ENCODE results near the gene PPP1R18. TPM values are rescaled to one million over a fixed set of nuclear protein-coding genes. Genes with fewer than 3 reads are reported as not detected.

PPP1R18 gene
- total RNA-seq, 1 experiment from 2014 or later: 66.9 TPM

DNA sequence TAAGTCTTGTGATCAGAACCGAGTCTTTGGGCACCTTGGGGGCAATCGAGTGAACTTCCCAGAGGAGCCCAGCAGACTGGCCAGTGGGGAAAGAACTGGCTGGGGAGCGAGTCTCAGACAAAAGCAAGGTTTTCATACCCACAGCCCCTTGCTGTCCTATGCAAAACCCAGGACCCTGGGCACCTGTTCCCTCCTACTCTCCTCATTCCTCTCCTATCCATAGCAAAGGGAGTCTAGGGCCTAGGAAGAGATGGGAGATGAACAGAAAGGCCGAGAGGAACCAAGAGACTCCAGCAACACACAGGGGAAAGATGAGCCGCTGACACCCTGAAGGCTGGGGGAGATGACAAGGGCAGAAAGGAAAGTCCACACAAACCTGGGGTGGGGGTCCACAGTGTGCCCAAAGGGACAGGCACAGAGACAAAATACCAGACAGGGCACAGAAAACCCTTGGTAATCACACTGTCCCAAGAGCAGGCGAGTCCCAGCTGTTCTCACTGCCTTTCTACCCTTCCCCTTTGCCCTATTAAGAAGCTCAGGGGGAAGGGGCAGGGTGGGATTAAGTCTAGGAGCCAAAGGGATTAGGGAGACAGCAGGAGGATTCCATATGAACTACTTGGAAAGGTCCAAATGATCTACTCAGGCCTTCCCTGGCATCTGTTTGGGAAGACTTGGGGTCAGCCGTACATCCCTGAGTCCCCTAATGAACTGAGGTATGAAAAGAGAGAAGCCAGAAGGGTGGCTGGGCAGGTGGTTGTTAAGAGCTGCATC, 6.5 kb downstream of the PPP1R18 start:
- no TSS peak for BruUV-seq (replicated peaks)
- no peak for DNase-seq (ENCODE audit: unreplicated experiment)
- no peak overlapping the region for H3K27ac Mint-ChIP-seq (ENCODE audit: low read depth, unreplicated experiment)
- CTCF ChIA-PET: interaction anchor here (0.7 to 17.5 kb wide), 7 partner anchors 9 to 407 kb away, joined by 3 to 537 read pairs (median 4); partner anchors contain the start of genes MDC1 and TUBB
- peaks cover 75% of the 10 kb centered on the region for H3K36me3 Mint-ChIP-seq (ENCODE audit: insufficient read depth, unreplicated experiment)
- H3K27me3 Mint-ChIP-seq (ENCODE audit: insufficient read depth, unreplicated experiment): no peaks in the 10 kb centered on the region
- intact Hi-C loops (cut with micrococcal nuclease): loop anchor here (1.0 kb wide), 2 partner anchors 42 to 390 kb away; no protein-coding TSS in a partner anchor
- POLR2A ChIA-PET: interaction anchor here (0.5 to 9.1 kb wide), 8 partner anchors 8 to 204 kb away, joined by 3 to 251 read pairs (median 6); partner anchors contain the start of genes DDR1, MDC1 and TUBB
- peak overlapping the region; percentile 41 for H3K4me3 Mint-ChIP-seq (ENCODE audit: unreplicated experiment)
- peaks cover 34% of the 10 kb centered on the region for H3K4me1 Mint-ChIP-seq (ENCODE audit: insufficient read depth, unreplicated experiment)
- TF ChIP-seq, protein P1, sequence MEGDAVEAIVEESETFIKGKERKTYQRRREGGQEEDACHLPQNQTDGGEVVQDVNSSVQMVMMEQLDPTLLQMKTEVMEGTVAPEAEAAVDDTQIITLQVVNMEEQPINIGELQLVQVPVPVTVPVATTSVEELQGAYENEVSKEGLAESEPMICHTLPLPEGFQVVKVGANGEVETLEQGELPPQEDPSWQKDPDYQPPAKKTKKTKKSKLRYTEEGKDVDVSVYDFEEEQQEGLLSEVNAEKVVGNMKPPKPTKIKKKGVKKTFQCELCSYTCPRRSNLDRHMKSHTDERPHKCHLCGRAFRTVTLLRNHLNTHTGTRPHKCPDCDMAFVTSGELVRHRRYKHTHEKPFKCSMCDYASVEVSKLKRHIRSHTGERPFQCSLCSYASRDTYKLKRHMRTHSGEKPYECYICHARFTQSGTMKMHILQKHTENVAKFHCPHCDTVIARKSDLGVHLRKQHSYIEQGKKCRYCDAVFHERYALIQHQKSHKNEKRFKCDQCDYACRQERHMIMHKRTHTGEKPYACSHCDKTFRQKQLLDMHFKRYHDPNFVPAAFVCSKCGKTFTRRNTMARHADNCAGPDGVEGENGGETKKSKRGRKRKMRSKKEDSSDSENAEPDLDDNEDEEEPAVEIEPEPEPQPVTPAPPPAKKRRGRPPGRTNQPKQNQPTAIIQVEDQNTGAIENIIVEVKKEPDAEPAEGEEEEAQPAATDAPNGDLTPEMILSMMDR (IDR thresholded peaks at IDR 0.05; ENCODE audit: unreplicated experiment): no peak
- H3K9me3 Mint-ChIP-seq (ENCODE audit: unreplicated experiment): no peaks in the 10 kb centered on the region

DNA sequence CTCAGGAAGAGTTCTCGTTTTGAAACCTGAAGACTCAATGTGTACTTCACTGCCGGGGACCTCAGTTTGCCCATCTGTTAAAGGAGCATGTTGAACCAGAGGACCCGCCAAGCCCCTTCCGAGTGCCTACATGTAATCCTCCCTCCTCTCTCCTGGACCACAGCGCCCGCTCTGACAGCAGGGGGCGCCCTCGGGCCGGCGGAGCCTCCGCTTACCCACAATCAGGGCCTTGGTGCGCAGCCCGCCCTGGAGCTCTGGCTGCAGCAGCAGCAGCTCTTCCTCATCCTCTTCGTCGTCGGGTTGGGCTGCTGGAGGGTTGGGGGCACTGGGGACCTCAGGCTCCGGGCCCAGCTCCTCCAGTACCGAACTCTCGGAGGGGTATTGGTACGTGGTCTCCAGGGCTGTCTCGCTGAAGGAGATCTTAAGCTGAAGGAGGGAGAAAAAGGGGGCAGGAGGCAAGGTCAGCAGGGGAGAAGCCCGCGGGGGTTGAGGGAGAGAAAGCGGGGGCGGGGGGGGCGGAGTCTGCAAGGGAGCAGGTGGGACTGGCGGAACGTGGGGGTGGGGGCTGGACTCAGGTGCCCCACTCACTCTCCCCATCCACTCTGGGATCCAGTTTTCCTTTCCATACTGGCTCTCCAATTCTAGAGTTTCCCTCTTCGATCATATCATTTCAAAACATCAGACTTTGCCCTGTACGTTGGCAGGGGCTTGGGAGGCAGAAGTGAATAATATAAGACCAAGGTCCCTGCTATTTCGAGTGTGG, 7.3 kb downstream of the PPP1R18 start:
- Mint-ChIP-seq H3K36me3 (ENCODE audit: insufficient read depth, unreplicated experiment) (peaks cover 70% of the 10 kb centered on the region), H3K4me3 (ENCODE audit: unreplicated experiment) (peak overlapping the region; percentile 41), H3K27me3 (ENCODE audit: insufficient read depth, unreplicated experiment) (no peaks in the 10 kb centered on the region), H3K27ac (ENCODE audit: low read depth, unreplicated experiment) (no peak overlapping the region), H3K4me1 (ENCODE audit: insufficient read depth, unreplicated experiment) (peaks cover 28% of the 10 kb centered on the region), H3K9me3 (ENCODE audit: unreplicated experiment) (no peaks in the 10 kb centered on the region)
- TF ChIP-seq, protein P1 (IDR thresholded peaks at IDR 0.05; ENCODE audit: unreplicated experiment): peak; percentile 98
- CTCF ChIA-PET: interaction anchor here (0.5 to 17.5 kb wide), 18 partner anchors 9 to 408 kb away, joined by 3 to 537 read pairs (median 4); partner anchors contain the start of genes MDC1 and TUBB
- POLR2A ChIA-PET: interaction anchor here (0.6 to 9.1 kb wide), 7 partner anchors 9 to 205 kb away, joined by 3 to 208 read pairs (median 6); partner anchors contain the start of genes DDR1, MDC1, NRM and TUBB
- intact Hi-C loops (cut with micrococcal nuclease): loop anchor here (1.0 kb wide), 2 partner anchors 43 to 391 kb away; no protein-coding TSS in a partner anchor
- BruUV-seq (replicated peaks): no TSS peak
- peak; percentile 82 for DNase-seq (ENCODE audit: unreplicated experiment)

DNA sequence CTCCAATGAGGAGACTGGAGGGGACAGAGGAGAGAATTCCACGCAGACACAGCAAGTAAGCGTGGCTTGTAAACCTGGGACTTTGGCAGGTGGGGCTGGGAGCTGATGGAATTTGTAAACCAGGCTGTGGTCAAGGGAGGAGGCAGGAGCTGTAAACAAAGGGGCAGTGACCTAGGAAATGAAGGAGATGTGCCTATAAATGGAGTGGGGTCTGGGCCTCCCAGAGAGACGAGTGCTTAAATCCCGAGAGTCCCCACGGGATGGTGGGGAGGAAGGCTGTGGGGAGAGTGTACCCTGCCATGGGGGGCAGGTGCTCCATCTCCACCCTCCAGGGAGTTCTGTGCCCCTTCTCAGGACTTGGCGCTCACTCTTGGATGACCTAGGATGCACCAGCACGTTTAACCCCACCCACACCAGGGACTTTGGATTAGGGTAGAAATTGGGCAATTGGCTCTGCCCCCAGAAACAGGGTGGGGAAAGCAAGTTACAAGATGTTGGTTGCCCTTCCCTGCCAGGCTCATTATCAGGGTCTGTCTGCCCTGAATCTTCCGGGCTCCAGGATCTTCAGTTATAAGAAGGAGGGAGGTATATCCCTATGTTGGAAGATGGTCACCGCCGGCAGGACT, 9.7 kb downstream of the PPP1R18 start:
- no TSS peak for BruUV-seq (replicated peaks)
- no peaks in the 10 kb centered on the region for H3K27me3 Mint-ChIP-seq (ENCODE audit: insufficient read depth, unreplicated experiment)
- H3K36me3 Mint-ChIP-seq (ENCODE audit: insufficient read depth, unreplicated experiment): peaks cover 61% of the 10 kb centered on the region
- H3K27ac Mint-ChIP-seq (ENCODE audit: low read depth, unreplicated experiment): peak overlapping the region; percentile 82
- CTCF ChIA-PET: interaction anchor here (1.5 to 17.5 kb wide), 3 partner anchors 9 to 50 kb away, joined by 6 to 537 read pairs (median 26); partner anchors contain the start of genes MDC1 and TUBB
- H3K4me3 Mint-ChIP-seq (ENCODE audit: unreplicated experiment): no peak overlapping the region
- H3K9me3 Mint-ChIP-seq (ENCODE audit: unreplicated experiment): no peaks in the 10 kb centered on the region
- POLR2A ChIA-PET: interaction anchor here (0.6 to 9.1 kb wide), 3 partner anchors 11 to 54 kb away, joined by 3 to 208 read pairs (median 11); partner anchors contain the start of genes MDC1 and TUBB
- intact Hi-C loops (cut with micrococcal nuclease): no loop called here
- TF ChIP-seq, protein P1 (IDR thresholded peaks at IDR 0.05; ENCODE audit: unreplicated experiment): no peak
- DNase-seq (ENCODE audit: unreplicated experiment): no peak
- peaks cover 12% of the 10 kb centered on the region for H3K4me1 Mint-ChIP-seq (ENCODE audit: insufficient read depth, unreplicated experiment)

Data from MCF 10A (cell line).